Choroid plexus epithelial cell (primary cell): Measurements from ENCODE around the gene TBXT.
A peak's percentile ranks its signal among the peaks of the same experiment; 100 is the strongest.
"Not testable (repeated sequence)": the region's sequence is repeated elsewhere in the genome, so short reads cannot be mapped to it uniquely, and the experiment has no call there.

Experiments used
- DNase-seq: peaks from one replicate; pipeline ENCODE4 v3.0.0-alpha.2; 2010; ENCODE audit warnings: low read depth
- H3K4me3 ChIP-seq: 2 replicates; pipeline ENCODE4 v1.5.1; 2011; ENCODE audit warnings: low read depth, mild to moderate bottlenecking, control low read depth, low read length, moderate library complexity
- CTCF ChIP-seq: conservative IDR thresholded peaks from 2 replicates; pipeline ENCODE4 v1.5.1; 2011; ENCODE audit warnings: low read depth, mild to moderate bottlenecking, control low read depth, inconsistent platforms, low read length, moderate library complexity

Gene TBXT

GRCh38 chr6:166151798-166152197, 15.9 kb downstream of the TBXT start:
- no peak overlapping the region for H3K4me3 ChIP-seq
- no peak for DNase-seq
- no peak for TF ChIP-seq CTCF

GRCh38 chr6:166145751-166146150, 21.9 kb downstream of the TBXT start:
- TF ChIP-seq CTCF = no peak
- peak; percentile 7 for DNase-seq
- no peak overlapping the region for H3K4me3 ChIP-seq

- DNase-seq = peak; percentile 8
- no peak overlapping the region for H3K4me3 ChIP-seq
- no peak for TF ChIP-seq CTCF
These were observed 24.6 kb downstream of the TBXT start for GRCh38 chr6:166143011-166143410.

- TF ChIP-seq CTCF = no peak
- DNase-seq = no peak
These were observed 39.8 kb downstream of the TBXT start for GRCh38 chr6:166127624-166128472.

GRCh38 chr6:166123115-166123514, 44.5 kb downstream of the TBXT start:
- H3K4me3 ChIP-seq, DNase-seq: not testable (repeated sequence)

More at GRCh38 chr6:166127624-166128472, 39.8 kb downstream of the TBXT start:
- no peak overlapping the region for H3K4me3 ChIP-seq

- no peak for TF ChIP-seq CTCF
- DNase-seq = no peak
- no peak overlapping the region for H3K4me3 ChIP-seq
These were observed 45.9 kb downstream of the TBXT start for GRCh38 chr6:166121726-166122125.

- TF ChIP-seq CTCF = no peak
- DNase-seq = no peak
These were observed 48.3 kb downstream of the TBXT start for GRCh38 chr6:166119116-166119911.

More at GRCh38 chr6:166119116-166119911, 48.3 kb downstream of the TBXT start:
- H3K4me3 ChIP-seq = no peak overlapping the region
